ENCODE results near the gene LRRC8C. TPM values are rescaled to one million over a fixed set of nuclear protein-coding genes. Genes with fewer than 3 reads are reported as not detected.

LRRC8C gene
- total and polyA plus RNA-seq, 10 of the 15 experiments (the other 5 are each of a cell fraction or from before 2014, with no cell fraction given): 2.3 to 16.3 (median 10.8) TPM

GRCh38 chr1:89753761-89754160 lies 120.8 kb downstream of the LRRC8C start:
- no peaks in the 10 kb centered on the region for H4K20me1 ChIP-seq (ENCODE audit: control insufficient read depth, insufficient read depth)
- in situ Hi-C loops (cut with MboI): no loop called here
- no peak overlapping the region for H3K9ac ChIP-seq (ENCODE audit: control insufficient read depth, insufficient read depth, low read length)
- SMC1A ChIA-PET (ENCODE audit: uncharacterized antibody, unreplicated experiment): interaction anchor here (0.7 to 1.3 kb wide), 4 partner anchors 9 to 233 kb away, joined by 3 to 6 read pairs (median 3); no protein-coding TSS in a partner anchor
- intact Hi-C loops (cut with micrococcal nuclease; ENCODE audit: unreplicated experiment): no loop called here
- RAD21 ChIA-PET (ENCODE audit: unreplicated experiment): interaction anchor here (0.6 to 1.3 kb wide), 3 partner anchors 93 to 142 kb away, joined by 3 read pairs; no protein-coding TSS in a partner anchor
- POLR2A ChIA-PET: interaction anchor here (1.0 kb wide), 1 partner anchor 34 kb away, joined by 3 read pairs; no protein-coding TSS in a partner anchor
- FAIRE-seq (no peak), DNase-seq (ENCODE audit: low read depth, low spot score) (no peak), ATAC-seq (no peak)
- BruUV-seq (replicated peaks): no TSS peak
- no peak overlapping the region for H3K27ac ChIP-seq (ENCODE audit: control insufficient read depth, insufficient read depth)
- CTCF ChIA-PET: interaction anchor here (1.7 kb wide), 1 partner anchor 10 kb away, joined by 8 read pairs; no protein-coding TSS in a partner anchor
- TF ChIP-seq ZBED1 (IDR thresholded peaks at IDR 0.05; ENCODE audit: borderline replicate concordance) (no peak), ZNF24 (IDR thresholded peaks at IDR 0.05) (no peak), BMI1 (IDR thresholded peaks at IDR 0.05; ENCODE audit: borderline replicate concordance) (no peak), BCLAF1 (IDR thresholded peaks at IDR 0.05) (no peak), POLR2AphosphoS5 (IDR thresholded peaks at IDR 0.05; ENCODE audit: low read length) (no peak), ZNF622 (IDR thresholded peaks at IDR 0.05) (no peak), ZNF592 (IDR thresholded peaks at IDR 0.05) (no peak), USF1 (IDR thresholded peaks at IDR 0.05; ENCODE audit: borderline replicate concordance, extremely low read length, insufficient read depth, low read depth, low read length) (no peak), SMARCA5 (IDR thresholded peaks at IDR 0.05) (no peak)
- H3K9me3 ChIP-seq (replicated peaks; ENCODE audit: control insufficient read depth, insufficient read depth, low read length): no peaks in the 10 kb centered on the region
- H3K4me3 ChIP-seq: no peak overlapping the region
- no peaks in the 10 kb centered on the region for H3K27me3 ChIP-seq (replicated peaks in 1 of 2; ENCODE audit: control insufficient read depth in 2 of 2, insufficient read depth in 2 of 2, low read length in 1 of 2)
- H3K4me1 ChIP-seq (ENCODE audit: control insufficient read depth, insufficient read depth, low read length): peaks cover 6% of the 10 kb centered on the region; the same call in 1 of the 2 replicates
- no peak overlapping the region for H2AFZ ChIP-seq (ENCODE audit: control insufficient read depth, low read depth, low read length)
- H3K79me2 ChIP-seq (ENCODE audit: control insufficient read depth, insufficient read depth, low read length): no peaks in the 10 kb centered on the region
- H3K36me3 ChIP-seq (ENCODE audit: control insufficient read depth in 2 of 2, insufficient read depth in 2 of 2, low read length in 1 of 2): no peaks in the 10 kb centered on the region
- H3K4me2 ChIP-seq (ENCODE audit: control insufficient read depth, insufficient read depth): no peak overlapping the region
